ENCODE measurements around the gene SAMD14. TPM values are rescaled to one million over a fixed set of nuclear protein-coding genes. Genes with fewer than 3 reads are reported as not detected.
A peak's percentile ranks its signal among the peaks of the same experiment; 100 is the strongest.

SAMD14 gene
- total and polyA plus RNA-seq, 2 experiments from 2014 or later, result 0.70 to 4.7 TPM

DNA sequence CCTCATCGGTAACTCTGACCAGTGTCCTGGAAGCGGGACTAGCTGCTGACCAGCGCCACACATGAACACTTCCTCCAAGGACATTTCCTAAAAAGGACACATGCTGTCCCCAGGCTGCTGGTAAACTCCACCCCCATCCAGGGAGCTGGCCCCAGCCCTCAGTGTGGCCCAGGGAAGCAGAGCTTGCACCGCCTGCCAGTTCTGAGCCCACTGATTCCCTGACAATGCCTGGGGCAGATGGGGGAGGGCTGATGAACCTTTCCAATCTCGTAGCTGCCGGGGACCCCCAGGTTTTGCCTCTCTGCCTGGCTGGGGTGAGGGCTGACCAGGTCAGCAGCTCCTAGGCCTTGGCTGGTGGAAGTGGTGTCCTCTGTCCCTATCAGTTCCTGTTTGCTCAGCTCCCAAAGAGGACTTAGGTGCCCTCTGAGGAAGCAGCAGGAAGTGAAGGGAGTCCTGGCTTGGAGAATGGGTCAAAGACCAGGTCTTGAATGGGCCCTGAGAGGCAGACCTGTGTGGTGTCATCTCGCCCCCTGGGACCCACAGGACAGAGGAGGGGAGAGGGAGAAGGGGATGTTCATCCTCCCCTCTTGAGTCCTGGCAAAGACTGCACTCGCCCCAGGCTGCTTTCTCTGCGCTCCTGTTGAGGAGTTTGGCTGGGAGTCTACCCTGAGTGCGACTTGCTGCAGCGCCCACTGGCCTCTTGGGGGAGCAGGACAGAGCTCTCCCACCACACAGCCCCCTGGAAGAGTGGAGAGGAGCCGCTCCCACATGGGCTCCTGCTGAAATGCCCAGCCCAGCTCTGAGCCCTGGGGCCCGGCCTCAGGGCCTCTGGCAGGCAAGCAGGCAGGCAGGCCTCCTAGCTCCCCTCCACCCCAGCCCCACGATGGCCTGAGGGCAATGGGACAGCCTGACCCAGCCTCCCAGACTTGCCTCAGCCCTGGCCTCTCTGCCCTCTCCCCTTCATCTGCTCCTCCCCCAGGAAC is 18.0 kb downstream of the SAMD14 start:
- H3K9me2 ChIP-seq (ENCODE audit: insufficient read depth), result no peaks in the 10 kb centered on the region
- H3F3A ChIP-seq (replicated peaks; ENCODE audit: low read depth), result peaks cover 5% of the 10 kb centered on the region; the same call in 1 of the 2 replicates
- Mint-ChIP-seq H3K4me1 (peaks cover 17% of the 10 kb centered on the region), H3K27ac (no peak overlapping the region), H3K36me3 (ENCODE audit: low read depth) (peaks cover 4% of the 10 kb centered on the region; the same call in 2 of the 3 replicates), H3K9me3 (no peaks in the 10 kb centered on the region), H3K27me3 (ENCODE audit: insufficient read depth, low read depth, poor library complexity) (peaks cover 18% of the 10 kb centered on the region), H3K4me3 (no peak overlapping the region)
- no peak overlapping the region for H3K4me3 ChIP-seq
- no peak overlapping the region for H3K27ac ChIP-seq (ENCODE audit: low read depth)
- no peak overlapping the region for H3K4me2 ChIP-seq
- no peaks in the 10 kb centered on the region for H4K20me1 ChIP-seq (replicated peaks; ENCODE audit: insufficient read depth)
- DNase-seq (ENCODE audit: low spot score), result no peak
- H3K36me3 ChIP-seq (ENCODE audit: insufficient read depth), result no peaks in the 10 kb centered on the region
- peaks cover 16% of the 10 kb centered on the region; the same call in 1 of the 2 replicates for H3K4me1 ChIP-seq (ENCODE audit: insufficient read depth)
- TF ChIP-seq POLR2AphosphoS5 (IDR thresholded peaks at IDR 0.05; ENCODE audit: low read depth) (no peak), EZH2phosphoT487 (IDR thresholded peaks at IDR 0.05; ENCODE audit: unreplicated experiment) (no peak), ZNF331 (CRISPR knock-in tag; IDR thresholded peaks at IDR 0.05; ENCODE audit: low read depth) (no peak), ETS1 (IDR thresholded peaks at IDR 0.05) (no peak), JUNB (IDR thresholded peaks at IDR 0.05; ENCODE audit: unreplicated experiment) (no peak), EZH2 (IDR thresholded peaks at IDR 0.05; ENCODE audit: low read depth, unreplicated experiment) (no peak), ZNF114 (CRISPR knock-in tag; IDR thresholded peaks at IDR 0.05) (no peak), STAT1 (IDR thresholded peaks at IDR 0.05; ENCODE audit: unreplicated experiment) (no peak), CREB1 (CRISPR knock-in tag; IDR thresholded peaks at IDR 0.05; ENCODE audit: low read depth) (no peak), ZNF462 (CRISPR knock-in tag; IDR thresholded peaks at IDR 0.05) (no peak), NANOG (IDR thresholded peaks at IDR 0.05; ENCODE audit: borderline replicate concordance) (no peak)
- TF ChIP-seq, protein P1, sequence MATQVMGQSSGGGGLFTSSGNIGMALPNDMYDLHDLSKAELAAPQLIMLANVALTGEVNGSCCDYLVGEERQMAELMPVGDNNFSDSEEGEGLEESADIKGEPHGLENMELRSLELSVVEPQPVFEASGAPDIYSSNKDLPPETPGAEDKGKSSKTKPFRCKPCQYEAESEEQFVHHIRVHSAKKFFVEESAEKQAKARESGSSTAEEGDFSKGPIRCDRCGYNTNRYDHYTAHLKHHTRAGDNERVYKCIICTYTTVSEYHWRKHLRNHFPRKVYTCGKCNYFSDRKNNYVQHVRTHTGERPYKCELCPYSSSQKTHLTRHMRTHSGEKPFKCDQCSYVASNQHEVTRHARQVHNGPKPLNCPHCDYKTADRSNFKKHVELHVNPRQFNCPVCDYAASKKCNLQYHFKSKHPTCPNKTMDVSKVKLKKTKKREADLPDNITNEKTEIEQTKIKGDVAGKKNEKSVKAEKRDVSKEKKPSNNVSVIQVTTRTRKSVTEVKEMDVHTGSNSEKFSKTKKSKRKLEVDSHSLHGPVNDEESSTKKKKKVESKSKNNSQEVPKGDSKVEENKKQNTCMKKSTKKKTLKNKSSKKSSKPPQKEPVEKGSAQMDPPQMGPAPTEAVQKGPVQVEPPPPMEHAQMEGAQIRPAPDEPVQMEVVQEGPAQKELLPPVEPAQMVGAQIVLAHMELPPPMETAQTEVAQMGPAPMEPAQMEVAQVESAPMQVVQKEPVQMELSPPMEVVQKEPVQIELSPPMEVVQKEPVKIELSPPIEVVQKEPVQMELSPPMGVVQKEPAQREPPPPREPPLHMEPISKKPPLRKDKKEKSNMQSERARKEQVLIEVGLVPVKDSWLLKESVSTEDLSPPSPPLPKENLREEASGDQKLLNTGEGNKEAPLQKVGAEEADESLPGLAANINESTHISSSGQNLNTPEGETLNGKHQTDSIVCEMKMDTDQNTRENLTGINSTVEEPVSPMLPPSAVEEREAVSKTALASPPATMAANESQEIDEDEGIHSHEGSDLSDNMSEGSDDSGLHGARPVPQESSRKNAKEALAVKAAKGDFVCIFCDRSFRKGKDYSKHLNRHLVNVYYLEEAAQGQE (IDR thresholded peaks at IDR 0.05; ENCODE audit: unreplicated experiment), result no peak
- TF ChIP-seq, protein P2, sequence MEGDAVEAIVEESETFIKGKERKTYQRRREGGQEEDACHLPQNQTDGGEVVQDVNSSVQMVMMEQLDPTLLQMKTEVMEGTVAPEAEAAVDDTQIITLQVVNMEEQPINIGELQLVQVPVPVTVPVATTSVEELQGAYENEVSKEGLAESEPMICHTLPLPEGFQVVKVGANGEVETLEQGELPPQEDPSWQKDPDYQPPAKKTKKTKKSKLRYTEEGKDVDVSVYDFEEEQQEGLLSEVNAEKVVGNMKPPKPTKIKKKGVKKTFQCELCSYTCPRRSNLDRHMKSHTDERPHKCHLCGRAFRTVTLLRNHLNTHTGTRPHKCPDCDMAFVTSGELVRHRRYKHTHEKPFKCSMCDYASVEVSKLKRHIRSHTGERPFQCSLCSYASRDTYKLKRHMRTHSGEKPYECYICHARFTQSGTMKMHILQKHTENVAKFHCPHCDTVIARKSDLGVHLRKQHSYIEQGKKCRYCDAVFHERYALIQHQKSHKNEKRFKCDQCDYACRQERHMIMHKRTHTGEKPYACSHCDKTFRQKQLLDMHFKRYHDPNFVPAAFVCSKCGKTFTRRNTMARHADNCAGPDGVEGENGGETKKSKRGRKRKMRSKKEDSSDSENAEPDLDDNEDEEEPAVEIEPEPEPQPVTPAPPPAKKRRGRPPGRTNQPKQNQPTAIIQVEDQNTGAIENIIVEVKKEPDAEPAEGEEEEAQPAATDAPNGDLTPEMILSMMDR (conservative IDR thresholded peaks at IDR 0.05; ENCODE audit: low read depth in 2 of 2), result no peak
- peak; percentile 27 for ATAC-seq
- H3K79me2 ChIP-seq (replicated peaks; ENCODE audit: insufficient read depth), result no peaks in the 10 kb centered on the region
- no peak overlapping the region for H2AFZ ChIP-seq
- peaks cover 9% of the 10 kb centered on the region for H3K27me3 ChIP-seq (ENCODE audit: insufficient read depth)

All from GM23338 (cell line).